HG03095 (cell line): ENCODE results near the gene PDZD2.

Experiments used
- ATAC-seq: cut with Tn5 transposase; IDR thresholded peaks from one replicate; pipeline ENCODE4 v1.9.1; 2021; ENCODE audit warnings: moderate library complexity; ENCODE audit not compliant: unreplicated experiment

Gene PDZD2

GRCh38 chr5:31860726-31861433 is 221.9 kb downstream of the PDZD2 start:
- no peak for ATAC-seq

DNA sequence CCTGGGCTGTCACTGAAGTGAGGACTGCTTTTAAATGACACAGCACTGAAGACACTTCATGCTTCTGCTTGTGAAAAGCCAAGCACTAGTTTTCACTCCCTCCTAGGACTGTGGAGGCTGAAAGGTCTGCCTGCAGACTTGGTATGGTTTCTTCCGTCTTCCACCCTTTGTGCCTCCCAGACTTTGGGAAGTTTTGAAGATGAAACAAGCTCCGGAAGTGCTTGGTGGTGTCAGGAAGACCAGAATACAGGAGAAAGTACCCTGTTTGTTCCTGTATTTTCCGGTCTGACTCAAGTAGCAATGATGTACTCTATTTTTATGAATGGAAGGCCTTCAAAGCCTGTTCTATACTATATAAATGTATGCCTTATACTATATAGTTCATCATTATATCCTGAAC is 222.7 kb downstream of the PDZD2 start:
- no peak for ATAC-seq

GRCh38 chr5:31863991-31864411 is 225.1 kb downstream of the PDZD2 start:
- ATAC-seq, result no peak

- no peak for ATAC-seq
Measured at GRCh38 chr5:31866166-31866565, 227.2 kb downstream of the PDZD2 start.

DNA sequence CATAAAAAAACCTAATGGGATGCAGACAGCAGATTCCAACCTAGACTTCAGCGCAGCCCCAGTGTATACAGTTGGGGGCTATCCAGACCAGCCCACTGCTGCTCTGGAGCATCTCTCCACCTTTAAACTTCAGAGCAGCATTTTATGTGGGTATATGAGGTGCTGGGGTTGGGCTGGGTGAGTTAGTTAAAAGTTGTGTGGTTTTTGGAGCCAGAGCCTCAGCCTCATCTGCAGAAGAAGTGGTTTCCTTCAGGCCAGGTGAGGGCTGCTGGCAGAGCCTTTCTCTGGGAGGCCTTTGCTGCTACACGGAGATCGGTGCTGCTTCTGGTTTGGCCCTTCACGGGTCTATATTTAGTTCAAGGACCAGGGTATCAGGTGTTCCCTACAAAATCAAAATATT is 228.3 kb downstream of the PDZD2 start:
- ATAC-seq, result no peak

DNA sequence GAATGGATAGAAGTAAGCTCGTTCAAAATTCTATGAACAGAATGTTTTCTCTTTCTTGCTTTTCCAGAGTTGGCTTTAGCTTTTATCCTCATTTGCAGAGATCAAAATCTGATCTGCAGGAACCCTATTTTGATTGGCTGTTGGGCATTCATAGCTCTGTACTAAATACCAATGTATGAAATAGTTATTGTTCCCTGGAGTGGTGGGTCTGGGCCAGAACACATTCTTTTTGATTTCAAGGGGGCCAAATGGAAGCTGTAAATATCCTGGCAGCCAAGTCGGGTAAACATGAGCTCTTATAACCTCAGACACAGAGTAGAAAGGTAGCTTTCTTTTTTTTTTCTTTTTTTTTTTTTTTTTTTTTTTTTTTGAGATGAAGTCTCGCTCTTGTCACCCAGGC is 241.5 kb downstream of the PDZD2 start:
- ATAC-seq, result no peak

GRCh38 chr5:31884896-31885295 is 246.0 kb downstream of the PDZD2 start:
- no peak for ATAC-seq

DNA sequence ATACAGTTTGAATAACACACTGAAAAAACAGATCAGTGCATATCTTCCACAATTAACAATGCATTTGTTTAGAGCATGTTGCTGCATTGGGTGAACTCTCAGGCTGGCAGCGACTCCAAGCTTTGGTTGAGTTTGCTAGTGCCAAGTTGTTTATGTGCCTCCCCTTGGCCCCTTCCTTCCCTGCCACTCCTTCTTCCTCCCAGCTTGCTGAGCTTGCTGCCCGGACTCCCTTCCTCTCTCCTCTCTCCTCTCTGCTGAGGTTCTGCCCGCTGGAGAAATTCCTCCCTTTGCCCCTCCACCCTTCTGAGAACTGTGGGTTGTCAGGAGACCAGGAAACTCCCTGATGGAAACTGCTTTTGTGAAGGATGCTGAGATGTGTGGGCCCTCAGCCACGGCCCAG is 247.3 kb downstream of the PDZD2 start:
- no peak for ATAC-seq

- ATAC-seq, result no peak
Measured at GRCh38 chr5:31887556-31887955, 248.6 kb downstream of the PDZD2 start.

- no peak for ATAC-seq
Measured at GRCh38 chr5:31888564-31888963, 249.6 kb downstream of the PDZD2 start.

DNA sequence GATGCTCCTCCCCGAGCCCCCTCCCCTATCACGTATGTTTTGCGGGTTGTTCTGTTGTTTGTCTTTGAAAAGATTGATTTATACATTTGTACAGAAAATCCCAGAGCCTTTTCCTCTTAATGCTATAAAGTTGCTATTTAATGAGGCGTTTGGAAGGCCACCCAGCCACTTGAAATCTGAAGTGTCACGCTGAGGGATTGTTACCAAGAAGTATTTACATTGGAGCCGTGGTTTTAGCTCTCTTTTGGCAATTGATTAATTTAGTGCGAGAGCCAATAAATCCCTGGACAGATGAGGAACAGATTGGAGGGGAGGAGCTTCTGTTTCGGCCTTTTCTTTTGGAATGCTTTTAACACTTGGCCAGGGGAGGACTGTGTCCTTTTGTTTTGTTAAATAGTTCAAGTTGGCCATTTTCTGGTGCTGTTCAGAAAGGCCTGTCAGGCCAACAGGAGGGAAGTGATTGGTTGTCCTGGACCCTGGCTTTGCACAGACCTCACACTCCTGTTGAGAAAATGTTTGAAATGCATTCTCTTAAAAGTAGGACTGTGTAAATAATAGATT is 250.2 kb downstream of the PDZD2 start:
- ATAC-seq, result no peak

DNA sequence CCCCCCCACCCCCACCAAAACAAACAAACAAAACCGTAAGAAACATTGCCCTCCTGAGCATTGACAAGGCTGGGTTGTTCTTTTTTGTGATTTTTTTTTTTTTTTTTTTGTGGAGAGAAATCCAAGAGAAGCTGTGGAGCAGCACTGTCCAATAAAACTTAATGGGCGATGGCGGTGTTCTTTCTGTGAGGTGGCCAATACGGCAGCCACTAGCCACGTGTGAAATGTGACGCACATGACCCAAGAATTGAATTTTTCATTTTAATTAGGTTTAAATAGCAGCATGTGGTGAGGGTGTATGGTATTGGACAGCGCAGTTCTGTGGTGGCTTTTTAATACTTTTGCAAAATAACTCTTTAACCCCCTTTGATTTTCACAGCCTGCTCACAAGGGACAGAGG is 251.1 kb downstream of the PDZD2 start:
- ATAC-seq, result no peak

- no peak for ATAC-seq
Measured at GRCh38 chr5:31894141-31894540, 255.2 kb downstream of the PDZD2 start.

DNA sequence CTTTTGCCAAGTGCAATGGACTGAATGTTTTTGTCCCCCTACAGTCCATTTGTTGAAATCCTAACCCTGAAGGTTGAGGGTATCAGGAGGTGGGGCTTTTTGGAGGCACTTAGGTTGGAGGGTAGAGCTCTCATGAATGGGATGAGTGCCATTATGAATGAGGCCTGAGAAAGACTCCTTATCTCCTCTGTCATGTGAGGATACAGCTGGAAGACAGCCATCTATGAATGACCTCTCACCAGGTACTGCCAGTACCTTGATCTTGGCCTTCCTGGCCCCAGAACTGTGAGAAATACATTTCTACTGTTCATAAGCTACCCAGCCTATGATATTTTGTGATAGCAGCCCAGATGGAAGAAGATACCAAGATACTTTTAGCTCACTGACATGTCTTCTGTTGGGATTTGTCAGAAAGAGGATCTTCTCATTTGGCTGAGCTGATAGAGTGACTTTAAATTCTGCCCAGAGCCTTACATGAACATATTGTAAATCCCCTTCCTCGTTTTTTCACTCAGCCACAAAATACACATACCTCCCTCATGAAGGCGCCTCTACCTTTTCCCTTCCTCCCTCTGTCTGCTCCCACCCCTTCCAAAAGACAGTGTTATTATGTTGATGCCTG is 256.4 kb downstream of the PDZD2 start:
- ATAC-seq, result no peak

DNA sequence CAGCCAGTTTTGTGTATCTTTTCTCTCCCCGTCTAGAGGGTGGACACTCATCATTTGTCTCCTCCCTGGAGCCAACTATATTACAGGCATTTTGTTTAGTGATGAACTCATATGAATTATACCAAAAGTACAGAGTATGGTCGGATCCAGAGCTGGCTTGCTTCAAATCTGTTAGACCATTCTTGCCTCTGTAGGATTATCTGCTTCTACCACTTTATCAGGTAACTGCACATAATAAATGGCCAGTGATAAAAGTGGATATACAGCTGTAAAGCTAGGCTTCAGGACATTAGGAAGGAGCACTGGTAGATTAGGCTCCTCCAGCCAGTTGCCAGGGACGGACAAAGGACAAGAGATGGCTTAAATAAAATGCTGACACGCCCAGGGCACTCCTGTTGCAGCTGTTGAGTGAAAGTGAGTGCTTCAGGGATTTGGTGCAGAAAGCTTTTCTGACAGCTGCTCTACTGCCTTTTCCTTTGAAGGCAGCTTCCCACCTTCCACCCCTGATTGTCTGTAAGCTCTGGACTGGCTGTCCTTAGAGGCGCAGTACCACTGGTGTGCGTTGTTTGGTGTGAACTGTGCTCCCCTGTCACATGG is 259.2 kb downstream of the PDZD2 start:
- no peak for ATAC-seq

GRCh38 chr5:31900296-31900865 is 261.4 kb downstream of the PDZD2 start:
- ATAC-seq, result no peak

GRCh38 chr5:31901807-31902530 is 263.0 kb downstream of the PDZD2 start:
- ATAC-seq, result no peak

DNA sequence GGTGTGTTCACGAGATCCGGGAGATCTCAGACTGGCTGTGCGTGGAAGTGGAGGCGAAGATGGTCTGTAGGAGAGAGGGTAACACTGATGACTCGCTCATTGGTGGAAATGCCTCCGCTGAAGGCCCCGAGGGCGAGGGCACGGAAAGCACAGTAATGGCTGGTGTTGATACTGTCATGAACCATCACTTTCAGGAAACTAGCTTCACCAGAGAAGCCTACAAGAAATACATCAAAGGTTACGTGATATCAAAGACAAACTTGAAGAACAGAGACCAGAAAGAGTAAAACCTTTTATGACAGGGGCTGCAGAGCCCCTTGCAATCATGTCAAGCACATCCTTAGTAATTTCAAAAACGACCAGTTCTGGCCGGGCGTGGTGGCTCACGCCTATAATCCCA is 269.5 kb downstream of the PDZD2 start:
- no peak for ATAC-seq

GRCh38 chr5:31909073-31909472 is 270.1 kb downstream of the PDZD2 start:
- ATAC-seq, result no peak

- ATAC-seq, result no peak
Measured at GRCh38 chr5:31911291-31912265, 272.6 kb downstream of the PDZD2 start.
